HG02678 (cell line): ENCODE results near the gene ZBTB25.
"Not testable (repeated sequence)": the region's sequence is repeated elsewhere in the genome, so short reads cannot be mapped to it uniquely, and the experiment has no call there.

Experiments
- ATAC-seq: cut with Tn5 transposase; IDR thresholded peaks from one replicate; pipeline ENCODE4 v1.9.1; 2021; ENCODE audit warnings: mild to moderate bottlenecking, moderate library complexity; ENCODE audit not compliant: unreplicated experiment

ZBTB25 gene

GRCh38 chr14:64503434-64504309, at the start of gene ZBTB25:
TSS of gene ZBTB25 (minus strand) at chr14:64503838. CDS start at chr14:64490533, 13,305 bp downstream.
- ATAC-seq, result peak; percentile 61

GRCh38 chr14:64550621-64551333, 47.1 kb upstream of the ZBTB25 start:
- ATAC-seq, result no peak

- ATAC-seq, result no peak
These were observed 46.4 kb upstream of the ZBTB25 start, which contains the start of gene PPP1R36 for GRCh38 chr14:64549791-64550620. TSS of gene PPP1R36 (plus strand) at chr14:64549961. CDS start at chr14:64549998, 37 bp downstream.

- no peak for ATAC-seq
These were observed 45.4 kb upstream of the ZBTB25 start for GRCh38 chr14:64549016-64549415.

GRCh38 chr14:64544607-64545312, 41.1 kb upstream of the ZBTB25 start:
- ATAC-seq, result no peak

GRCh38 chr14:64542836-64543201, 39.2 kb upstream of the ZBTB25 start:
- no peak for ATAC-seq

GRCh38 chr14:64541972-64542835, 38.6 kb upstream of the ZBTB25 start:
- no peak for ATAC-seq

- ATAC-seq, result no peak
These were observed 37.8 kb upstream of the ZBTB25 start for GRCh38 chr14:64541261-64541971.

GRCh38 chr14:64540208-64541202, 36.9 kb upstream of the ZBTB25 start, which contains the start of gene HSPA2:
TSS of gene HSPA2 (plus strand) at chr14:64540741. CDS start at chr14:64540850, 109 bp downstream.
- ATAC-seq, result peak; percentile 95

GRCh38 chr14:64536488-64537245, 33.0 kb upstream of the ZBTB25 start:
- ATAC-seq, result no peak

GRCh38 chr14:64531567-64531966, 27.9 kb upstream of the ZBTB25 start:
- ATAC-seq, result no peak

- ATAC-seq, result no peak
These were observed 21.7 kb upstream of the ZBTB25 start for GRCh38 chr14:64525354-64525753.

- no peak for ATAC-seq
These were observed 19.1 kb upstream of the ZBTB25 start for GRCh38 chr14:64522591-64523355.

- ATAC-seq, result no peak
These were observed 17.1 kb upstream of the ZBTB25 start for GRCh38 chr14:64520699-64521098.

- no peak for ATAC-seq
These were observed 14.6 kb upstream of the ZBTB25 start for GRCh38 chr14:64518229-64518628.

GRCh38 chr14:64517667-64518066, 14.0 kb upstream of the ZBTB25 start:
- not testable (repeated sequence) for ATAC-seq
